GM23248 (cell line): ENCODE data around the gene COG5.

ENCODE experiments used
- EZH2 ChIP-seq: fragments of 200-600 bp; sonication (generic); IDR thresholded peaks from 2 replicates; pipeline ENCODE4 v1.6.1; 2018; ENCODE audit warnings: antibody characterized with exemption, mild to moderate bottlenecking; ENCODE audit not compliant: insufficient read depth, poor library complexity, severe bottlenecking
- EZH2phosphoT487 ChIP-seq: fragments of 200-600 bp; sonication (generic); IDR thresholded peaks from 2 replicates; pipeline ENCODE4 v1.6.1; 2018; ENCODE audit warnings: antibody characterized with exemption, moderate library complexity, mild to moderate bottlenecking, low read depth; ENCODE audit not compliant: insufficient read depth

- TF ChIP-seq EZH2: no peak
- TF ChIP-seq EZH2phosphoT487: no peak
These were observed 383.3 kb downstream of the COG5 start for GRCh38 chr7:107180378-107180777.
